GM08714 (cell line): ENCODE results near the gene ZWILCH.

Experiments
- H3K4me3 ChIP-seq: fragments of 200-500 bp; sonication (Bioruptor generic); 2 replicates; pipeline ENCODE4 v1.5.1; 2014; ENCODE audit warnings: mild to moderate bottlenecking, low read length, inconsistent platforms
- ZNF274 ChIP-seq: IDR thresholded peaks from 2 replicates; pipeline ENCODE4 v1.6.1; 2012; ENCODE audit warnings: mild to moderate bottlenecking, low read depth, low read length

ZWILCH gene

DNA sequence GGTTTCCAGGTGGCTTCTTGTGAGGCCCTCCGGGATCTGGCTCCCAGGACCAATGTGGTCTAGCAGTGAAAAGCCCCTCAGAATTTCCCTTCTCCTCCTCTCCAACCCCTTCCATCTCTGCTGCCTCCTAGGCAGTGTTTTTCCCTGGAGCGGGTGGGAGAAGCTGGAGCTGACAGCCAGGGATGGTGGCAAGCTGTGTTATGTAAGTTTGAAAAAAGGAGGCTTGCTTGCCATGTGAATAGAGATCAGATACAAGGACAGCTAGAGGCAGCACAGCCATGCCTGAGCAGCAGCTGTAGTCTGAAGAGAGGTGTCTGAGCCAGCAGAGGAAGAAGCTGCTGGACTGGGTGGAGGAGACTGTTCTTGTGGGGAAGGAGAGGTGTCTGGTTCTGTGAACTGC lies 28.1 kb upstream of the ZWILCH start:
- no peak overlapping the region for H3K4me3 ChIP-seq
- no peak for TF ChIP-seq ZNF274

DNA sequence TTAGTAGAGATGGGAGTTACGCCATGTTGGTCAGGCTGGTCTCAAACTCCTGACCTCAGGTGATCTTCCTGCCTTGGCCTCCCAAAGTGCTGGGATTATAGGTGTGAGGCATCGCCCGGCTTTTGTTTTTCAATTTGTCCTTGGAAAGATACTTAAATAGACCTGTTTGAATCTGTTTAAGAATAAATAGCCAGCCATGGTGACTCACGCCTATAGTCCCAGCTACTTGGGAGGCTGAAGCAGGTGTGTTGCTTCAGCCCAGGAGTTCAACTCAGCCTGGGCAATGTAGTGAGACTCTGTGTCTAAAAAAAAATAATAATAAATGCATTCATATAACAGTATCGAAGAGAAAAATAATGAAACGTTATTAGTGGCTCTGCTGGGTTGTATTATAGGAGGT lies 24.9 kb upstream of the ZWILCH start:
- TF ChIP-seq ZNF274: no peak
- no peak overlapping the region for H3K4me3 ChIP-seq

DNA sequence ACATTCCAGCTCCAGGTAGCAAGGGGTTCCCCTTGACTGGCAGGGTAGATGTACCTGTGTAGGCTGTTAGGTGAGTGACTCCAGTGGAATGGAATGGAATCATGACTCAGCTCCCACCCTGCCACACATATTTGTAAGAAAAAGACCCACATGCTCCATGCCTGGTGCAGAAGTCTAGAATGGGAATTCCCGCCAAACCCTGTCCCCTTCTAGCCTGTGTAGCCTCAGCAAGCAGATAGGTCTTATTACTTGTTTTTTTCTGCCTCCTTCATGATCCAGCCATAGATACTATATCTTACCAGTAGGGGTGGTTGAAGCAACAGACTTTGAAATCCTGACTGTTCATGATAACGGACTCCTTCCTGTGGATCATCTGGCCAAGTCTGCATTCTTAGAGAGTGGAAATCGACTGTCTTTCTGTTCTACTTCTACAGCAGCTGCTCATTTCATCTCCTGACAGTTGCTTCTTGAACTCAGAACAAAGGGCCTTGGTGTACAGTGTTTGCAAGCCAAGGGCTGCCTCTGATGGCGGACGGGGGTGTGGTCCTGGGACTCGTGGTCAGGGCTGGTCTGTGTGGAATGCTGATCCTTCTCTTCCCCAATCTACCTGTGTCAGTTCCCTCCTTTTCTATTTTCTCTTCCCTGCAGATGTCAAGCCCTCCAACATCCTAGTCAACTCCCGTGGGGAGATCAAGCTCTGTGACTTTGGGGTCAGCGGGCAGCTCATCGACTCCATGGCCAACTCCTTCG lies 23.8 kb upstream of the ZWILCH start:
- H3K4me3 ChIP-seq: no peak overlapping the region
- no peak for TF ChIP-seq ZNF274

DNA sequence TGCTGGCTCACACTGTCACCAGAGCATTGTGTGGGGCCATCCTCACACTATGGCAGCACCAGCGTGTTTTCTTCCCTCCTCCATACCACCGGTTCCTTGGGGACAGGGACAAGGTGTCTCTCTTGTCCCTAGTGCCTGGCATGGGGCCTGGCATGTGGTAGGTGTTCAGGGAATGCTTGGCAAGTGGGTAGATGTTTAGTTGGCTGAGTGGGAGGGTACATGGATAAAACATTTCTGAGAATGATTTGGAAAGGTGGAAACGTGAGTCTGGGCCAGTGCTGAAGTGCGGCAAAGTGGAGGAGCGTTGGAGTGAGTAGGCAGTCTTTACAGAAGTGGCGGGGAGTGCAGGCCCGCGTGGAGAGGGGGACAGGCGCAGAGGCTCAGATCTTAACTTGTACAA lies 22.6 kb upstream of the ZWILCH start:
- H3K4me3 ChIP-seq: no peak overlapping the region
- no peak for TF ChIP-seq ZNF274

DNA sequence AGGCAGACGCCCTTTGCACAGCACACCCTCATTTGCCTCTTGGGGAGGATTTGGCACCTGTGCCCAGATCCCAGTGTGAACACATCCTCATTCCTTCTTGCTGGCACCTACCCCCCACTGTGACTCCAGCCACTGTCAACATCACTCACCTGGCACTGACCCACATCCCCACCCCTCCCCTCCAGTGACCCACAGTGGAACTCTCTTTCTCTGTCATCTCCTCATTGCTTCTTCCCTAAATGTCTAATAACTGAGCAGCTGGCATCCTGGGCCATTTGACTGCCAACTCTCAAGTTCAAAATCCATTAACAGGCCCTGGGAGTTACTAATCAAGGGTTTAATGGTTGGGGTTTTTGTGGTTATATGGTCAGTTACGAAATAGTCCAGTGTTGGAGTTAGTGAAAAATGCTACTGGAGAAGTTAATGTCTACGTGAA lies 22.0 kb upstream of the ZWILCH start:
- no peak overlapping the region for H3K4me3 ChIP-seq
- no peak for TF ChIP-seq ZNF274

DNA sequence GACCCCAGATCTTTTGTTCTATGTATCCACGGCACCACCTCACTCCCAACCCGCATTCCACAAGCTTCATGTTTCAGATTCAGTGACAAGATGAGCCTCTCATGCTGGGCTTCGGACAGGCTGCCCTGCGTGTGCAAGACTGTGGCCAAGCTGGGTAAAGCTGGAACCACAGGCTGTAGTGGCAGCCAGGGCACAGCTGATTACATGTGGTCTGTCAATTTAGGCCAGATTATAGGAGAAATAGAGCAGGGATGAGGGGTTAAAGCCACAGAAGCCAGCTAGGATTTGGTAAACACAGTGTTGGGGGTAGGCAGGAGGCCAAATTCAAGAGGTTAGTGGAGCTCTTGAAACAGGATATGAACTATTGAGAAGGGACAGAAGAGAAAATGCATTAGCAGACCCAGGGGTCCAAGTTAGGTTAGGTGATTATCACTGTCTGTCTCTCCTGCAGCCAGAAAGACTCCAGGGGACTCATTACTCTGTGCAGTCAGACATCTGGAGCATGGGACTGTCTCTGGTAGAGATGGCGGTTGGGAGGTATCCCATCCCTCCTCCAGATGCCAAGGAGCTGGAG lies 20.5 kb upstream of the ZWILCH start:
- no peak for TF ChIP-seq ZNF274

DNA sequence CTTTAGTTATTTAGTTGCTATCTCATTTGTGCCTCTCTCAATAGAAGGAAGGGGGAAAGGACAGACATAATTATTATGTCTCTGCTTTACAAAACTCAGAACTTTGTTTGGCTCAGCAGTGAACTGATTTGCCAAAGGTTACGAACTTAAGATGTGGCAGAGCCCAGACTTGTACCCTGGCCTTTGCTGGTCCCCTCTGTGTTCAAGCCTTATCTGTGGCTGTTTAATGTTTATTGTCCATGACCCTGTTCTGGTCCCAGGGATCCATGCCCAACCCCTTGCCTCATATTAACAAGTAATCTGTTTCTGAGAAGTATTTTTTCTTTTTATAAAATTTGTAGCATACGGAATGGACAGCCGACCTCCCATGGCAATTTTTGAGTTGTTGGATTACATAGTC lies 18.2 kb upstream of the ZWILCH start:
- H3K4me3 ChIP-seq: no peak overlapping the region
- TF ChIP-seq ZNF274: no peak

More for the DNA sequence above, 20.5 kb upstream of the ZWILCH start:
- no peak overlapping the region for H3K4me3 ChIP-seq

DNA sequence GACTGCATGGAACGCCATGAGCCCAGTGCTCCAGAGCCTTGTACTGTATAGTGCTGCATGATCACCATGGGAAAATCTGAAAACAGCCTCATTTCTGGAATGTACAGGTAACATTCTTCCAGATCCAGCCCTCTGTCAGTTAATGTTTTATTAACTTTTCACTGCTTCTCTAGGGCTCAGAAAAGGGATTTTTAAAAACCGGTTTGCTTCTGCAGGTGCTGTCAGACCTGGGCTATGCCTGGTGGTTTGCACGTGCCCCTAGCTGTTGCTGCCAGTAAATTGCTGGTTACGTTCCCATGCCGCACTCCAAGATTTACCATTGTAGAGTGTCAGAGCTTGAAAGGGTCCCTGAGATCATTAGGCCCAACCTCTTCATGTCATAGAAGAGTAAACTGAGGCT lies 16.6 kb upstream of the ZWILCH start:
- TF ChIP-seq ZNF274: no peak
- no peak overlapping the region for H3K4me3 ChIP-seq

DNA sequence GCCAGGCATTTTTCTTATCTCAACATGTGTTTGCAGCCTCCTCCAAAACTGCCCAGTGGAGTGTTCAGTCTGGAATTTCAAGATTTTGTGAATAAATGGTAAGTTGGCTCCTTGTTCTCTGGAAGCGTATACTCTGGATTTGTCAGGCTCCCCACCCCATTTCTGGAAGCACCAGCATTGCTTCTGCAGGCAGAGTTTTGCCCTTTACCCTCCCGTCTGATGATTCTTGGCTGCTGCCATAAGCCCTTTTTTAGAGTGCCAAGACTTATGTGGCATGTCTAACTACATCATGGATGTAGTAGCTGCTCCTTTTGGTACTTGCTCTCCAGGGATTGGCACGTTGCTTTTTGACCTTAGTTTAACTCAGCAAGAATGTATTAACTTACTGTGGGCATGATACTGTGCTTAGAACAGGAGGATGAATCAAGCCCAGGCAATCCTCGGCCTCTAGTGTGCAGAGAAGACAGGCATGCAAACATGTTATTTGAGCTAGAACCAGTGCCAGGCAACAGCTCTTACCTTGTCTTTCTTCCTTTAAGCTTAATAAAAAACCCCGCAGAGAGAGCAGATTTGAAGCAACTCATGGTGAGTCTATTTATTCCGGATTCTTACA lies 15.8 kb upstream of the ZWILCH start:
- TF ChIP-seq ZNF274: no peak
- no peak overlapping the region for H3K4me3 ChIP-seq

DNA sequence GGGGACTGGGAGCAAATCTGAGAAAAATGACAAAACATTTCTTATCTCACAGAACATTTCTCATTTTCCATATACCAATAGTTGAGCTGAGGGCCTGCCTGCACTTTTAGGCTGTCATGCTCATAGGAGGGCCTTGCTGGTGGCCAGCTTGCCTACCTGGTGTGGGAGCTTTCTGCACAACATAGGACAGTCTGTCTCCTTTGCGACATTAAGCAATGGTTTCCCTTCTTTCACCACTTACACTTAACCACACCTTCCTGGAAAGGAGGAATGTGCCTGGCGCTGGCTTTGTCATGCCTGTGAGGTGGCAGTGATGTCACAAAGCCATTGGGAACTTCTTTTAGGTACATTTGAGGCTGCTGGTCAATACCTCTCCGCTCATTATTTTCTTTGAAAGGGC lies 13.3 kb upstream of the ZWILCH start:
- no peak overlapping the region for H3K4me3 ChIP-seq
- no peak for TF ChIP-seq ZNF274

DNA sequence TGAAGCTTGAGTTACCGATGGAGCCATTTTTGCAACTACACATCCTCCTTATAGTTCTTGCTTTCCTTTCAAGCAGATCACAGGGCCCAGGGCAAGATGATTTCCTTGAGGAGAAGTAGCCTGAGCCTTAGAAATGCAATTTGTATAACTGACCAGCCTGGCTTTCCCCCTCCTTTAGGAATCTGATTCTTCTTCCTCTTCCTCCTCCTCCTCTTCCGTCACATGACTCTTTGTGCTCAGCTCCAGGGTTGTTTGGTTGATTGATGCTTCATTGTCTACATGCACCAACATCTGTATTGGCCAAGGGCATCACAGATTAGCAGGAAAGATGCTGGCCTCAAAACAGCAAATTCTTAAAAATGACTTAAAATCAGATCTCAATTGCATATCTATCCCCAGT lies 10.9 kb upstream of the ZWILCH start:
- TF ChIP-seq ZNF274: no peak
- no peak overlapping the region for H3K4me3 ChIP-seq

DNA sequence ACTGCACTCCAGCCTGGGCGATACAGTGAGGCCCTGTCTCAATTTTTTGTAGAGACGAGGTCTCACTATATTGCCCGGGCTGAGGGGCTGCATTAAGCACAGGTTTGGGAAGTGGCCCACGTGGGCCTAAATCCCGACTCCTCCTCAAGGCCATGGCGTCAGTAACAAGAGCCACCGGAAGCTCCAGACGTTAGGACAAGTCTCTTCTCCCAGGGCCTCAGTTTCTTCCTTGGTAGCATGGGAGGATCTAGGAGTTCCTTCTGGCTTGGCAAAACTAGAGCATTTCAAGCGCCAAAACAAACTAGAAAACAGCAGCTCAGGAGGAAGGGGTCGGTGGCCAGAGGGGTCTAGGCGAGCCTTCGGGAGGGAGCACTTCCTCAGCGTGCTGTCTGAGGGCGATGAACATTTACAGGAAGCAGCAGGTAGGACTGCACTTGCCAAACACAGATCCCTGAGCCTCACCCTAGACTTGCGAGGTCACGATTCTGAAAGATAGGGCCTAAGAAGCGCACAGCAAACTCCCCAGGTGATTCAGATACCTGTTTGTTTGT lies 8.1 kb upstream of the ZWILCH start:
- peak overlapping the region; percentile 89 for H3K4me3 ChIP-seq
- no peak for TF ChIP-seq ZNF274

DNA sequence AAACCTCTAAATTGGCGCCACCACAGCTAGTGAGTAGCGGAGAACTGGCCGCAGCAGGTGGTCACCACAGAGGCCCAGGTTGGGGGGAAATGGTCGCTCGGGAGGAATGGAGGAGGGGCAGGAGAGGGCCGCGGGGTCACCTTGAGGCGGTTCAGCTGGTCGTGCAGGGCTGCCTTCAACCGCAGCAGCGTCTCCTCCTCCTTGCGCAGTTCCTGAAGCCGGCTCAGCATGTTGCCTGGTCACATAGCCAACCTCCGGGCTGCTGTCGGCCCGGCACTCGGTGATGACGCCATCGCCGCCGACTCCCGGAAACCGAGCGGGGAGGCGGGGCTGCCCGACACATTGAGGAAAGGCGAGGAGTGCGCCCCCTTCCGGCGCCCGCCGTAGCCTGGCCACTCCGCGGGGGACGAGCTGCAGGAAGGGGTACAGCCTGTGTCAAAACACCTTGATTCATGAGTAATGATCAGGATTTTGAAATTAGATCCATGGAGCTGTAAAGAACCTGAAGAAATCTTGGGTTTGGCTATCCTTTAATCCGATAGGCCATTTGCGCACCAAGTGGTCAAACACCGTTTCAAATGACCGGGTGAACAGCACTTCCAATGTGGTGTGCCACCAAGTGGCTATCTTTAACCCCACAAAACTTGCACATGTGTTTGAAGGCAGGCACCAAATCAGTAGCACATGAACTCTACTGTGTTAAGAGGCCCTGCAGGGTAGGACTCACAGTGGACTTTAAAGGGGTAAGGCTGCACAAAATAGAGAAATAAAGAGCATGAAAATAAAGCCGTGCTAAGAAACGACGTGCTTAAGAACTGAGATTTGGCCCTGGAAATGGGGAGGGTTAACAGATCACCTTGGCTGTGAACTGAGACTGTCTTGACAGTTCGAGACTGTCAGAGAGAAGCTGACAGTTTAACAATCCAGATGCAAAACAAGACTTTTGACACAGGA lies 7.3 kb upstream of the ZWILCH start, which contains the start of gene SNAPC5:
Gene SNAPC5 (minus strand): TSS at position 261 of the 954 bp plus-strand sequence. CDS start 31 bp downstream, at position 230.
- H3K4me3 ChIP-seq: peak within 1 kb of the TSS; percentile 89
- TF ChIP-seq ZNF274: no peak
